Measurements from ENCODE around the gene PRPF18.

The PRPF18 gene

GRCh38 chr10:13608246-13608853, 21.6 kb downstream of the PRPF18 start:
- DNase-seq: no peak

DNA sequence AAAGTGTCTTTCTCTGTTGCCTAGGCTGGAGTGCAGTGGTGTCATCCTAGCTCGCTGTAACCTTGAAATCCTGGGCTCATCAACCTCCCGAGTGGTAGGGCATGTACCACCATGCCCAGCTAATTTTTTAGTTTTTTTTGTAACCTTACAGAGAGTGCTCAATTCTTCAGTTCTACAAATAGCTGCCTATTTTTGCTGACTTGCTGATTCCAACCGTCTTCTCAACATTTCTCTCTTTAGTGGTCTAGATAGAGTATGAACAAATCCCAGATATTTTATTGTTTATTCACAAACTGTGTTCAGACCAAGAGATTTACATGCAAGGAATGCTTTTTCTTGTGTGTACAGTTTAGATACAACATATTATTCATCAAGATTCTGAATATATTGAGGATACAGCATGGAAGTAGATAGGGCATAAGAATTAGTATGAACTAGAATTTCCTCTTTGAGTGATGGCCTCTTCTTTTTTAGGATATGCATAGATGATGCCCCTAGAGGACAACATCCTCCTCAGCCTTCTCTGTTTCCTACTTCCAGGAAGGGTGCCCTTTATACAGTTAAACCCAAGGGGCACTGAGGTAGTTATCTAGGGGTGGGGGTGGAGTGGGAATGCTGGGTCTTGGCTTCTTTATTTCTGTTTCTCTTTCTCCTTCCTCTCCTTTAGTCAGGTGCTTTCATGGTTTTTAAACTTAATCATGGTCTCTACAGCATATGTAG, 26.0 kb downstream of the PRPF18 start:
- DNase-seq: no peak

DNA sequence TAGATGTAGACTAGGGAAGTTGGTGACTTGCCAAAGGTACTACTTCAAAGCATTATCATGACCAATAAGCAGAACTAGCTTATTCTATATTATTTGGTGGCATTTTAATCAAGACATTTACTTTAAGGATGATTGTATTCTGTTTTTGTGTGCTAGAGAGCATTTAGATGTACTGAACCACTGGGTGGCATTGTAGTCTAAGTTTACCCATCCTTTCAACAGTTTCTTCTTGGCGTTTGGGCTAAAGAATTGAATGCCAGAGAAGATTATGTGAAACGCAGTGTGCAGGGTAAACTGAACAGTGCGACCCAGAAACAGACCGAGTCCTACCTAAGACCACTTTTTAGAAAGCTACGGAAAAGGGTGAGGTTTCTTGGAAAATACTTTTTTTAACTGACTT, 26.8 kb downstream of the PRPF18 start:
- DNase-seq: peak; percentile 20

GRCh38 chr10:13614530-13615332, 28.0 kb downstream of the PRPF18 start:
- DNase-seq: peak; percentile 87

DNA sequence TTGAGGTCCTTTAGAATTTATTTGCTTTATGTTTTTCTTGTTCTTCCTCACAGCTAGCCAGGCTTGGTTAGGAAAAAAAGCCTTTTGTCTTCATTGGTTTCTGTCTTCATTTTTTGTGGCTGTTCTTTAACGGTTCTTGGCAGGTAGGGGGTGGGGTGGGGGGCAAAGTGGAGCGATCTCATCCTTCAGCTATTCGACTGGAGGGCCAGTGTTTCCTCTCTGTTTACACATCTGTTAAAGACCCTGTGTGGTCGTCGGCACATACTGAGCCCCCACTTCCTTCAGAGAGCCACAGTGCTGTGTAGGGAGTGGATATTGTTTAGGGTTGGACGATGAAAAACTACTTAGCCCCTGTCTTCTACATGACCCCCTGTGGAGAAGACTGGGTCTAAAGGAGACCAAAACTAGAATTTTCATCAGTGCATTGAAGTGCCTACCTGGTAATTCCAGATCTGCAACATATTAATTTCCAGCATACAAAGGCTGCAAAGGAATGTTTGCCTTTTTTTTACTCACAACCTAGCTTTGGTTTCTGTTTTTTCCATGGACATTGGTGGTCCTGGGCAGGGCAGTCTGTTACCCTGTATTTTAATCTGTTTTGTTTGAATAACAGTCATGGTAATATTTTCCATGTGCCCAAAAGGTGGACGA, 29.0 kb downstream of the PRPF18 start:
- DNase-seq: peak; percentile 49

DNA sequence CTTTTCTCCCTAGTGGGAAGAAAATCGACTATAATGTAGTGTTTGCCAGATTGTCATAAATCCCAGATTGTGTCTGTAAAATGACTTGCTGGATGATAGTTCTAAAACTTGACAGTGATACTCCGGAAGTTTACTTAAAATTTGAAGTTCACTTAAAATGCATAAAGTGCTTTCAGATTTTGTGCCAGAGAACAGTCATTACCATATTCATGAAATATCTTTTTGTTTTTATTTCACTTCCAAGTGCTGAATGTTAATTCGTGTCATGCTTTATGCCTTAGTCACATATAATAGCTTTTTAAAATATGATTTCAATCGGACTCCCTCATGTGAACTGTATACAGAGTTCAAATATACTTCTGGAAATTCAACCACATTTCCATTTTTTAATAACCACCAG, 30.4 kb downstream of the PRPF18 start:
- no peak for DNase-seq

DNA sequence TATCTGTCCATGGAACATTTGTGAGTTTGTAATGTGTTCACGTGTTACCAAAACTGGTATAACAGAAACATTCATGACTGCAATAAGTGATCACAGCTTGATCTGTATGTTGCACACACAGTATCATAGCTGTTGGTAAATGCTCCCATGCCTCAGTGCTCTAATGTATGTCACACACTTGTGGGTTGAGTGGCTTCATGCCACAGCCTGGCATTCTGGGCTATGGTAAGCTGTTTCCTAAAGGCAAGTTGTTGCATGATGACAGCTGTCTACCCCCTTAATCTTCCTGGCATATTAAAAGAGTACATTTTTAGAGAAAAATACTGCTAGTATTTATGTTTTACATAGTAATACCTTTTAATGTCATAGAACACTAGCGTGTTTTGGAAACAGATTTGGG, 35.2 kb downstream of the PRPF18 start:
- no peak for DNase-seq

DNA sequence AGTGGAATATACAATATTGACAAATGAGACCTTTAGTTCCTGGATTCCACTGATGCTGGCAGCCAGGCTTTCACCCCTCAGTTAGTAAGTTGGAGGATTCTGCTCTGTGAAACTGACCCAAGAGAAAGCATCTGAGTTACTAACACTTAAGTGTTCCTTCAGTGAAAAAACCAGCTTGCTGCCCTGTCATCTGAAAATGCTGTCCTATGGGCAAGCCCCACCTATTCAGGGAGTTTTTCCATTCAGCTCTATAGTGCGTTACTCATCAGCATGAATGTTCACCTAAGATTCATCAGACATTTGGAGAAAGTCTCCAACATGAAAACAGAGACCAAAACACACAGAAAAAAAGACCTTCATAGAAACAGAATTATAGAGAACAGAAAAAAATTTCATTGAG, 37.9 kb downstream of the PRPF18 start:
- DNase-seq: no peak

DNA sequence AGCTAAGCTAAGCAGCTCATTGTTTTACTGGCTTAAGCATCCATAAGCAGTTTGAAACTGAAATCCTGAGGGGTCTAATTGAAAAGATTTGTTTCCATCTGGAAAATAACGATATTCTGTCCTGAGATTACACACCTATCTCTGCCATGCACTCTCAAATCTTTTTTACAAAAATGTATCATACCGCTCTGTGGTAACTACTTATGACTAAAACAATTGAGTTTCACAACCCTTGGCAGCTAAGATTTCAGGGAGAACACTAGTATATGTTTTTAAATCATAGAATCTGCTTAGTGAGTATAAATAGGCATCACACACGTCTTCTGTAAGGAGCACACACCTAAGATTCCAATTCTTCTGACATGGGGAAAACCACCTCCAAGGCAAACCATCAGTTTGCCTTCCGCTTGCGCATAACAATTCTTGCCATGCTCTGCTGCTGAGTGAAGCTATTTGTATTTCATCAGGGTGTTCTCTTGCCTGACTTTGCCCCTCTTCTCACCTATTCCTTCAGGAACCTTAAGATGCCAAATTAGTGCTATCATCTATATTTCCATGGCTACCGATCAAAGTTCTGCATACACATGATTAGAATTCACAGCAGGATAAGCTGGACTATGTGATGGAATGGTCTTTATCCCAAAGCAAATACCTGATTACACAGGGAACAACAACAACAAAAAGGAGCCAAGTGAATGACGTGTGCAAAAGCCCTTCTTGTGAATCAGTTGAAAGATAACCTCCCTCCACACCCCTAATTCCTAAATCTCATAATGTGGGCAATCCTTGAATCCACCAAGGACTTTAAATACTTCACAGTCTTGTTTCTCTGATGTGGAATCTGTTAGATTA, 40.9 kb downstream of the PRPF18 start:
- no peak for DNase-seq

- DNase-seq: no peak
Measured at GRCh38 chr10:13628661-13629060, 41.9 kb downstream of the PRPF18 start.

DNA sequence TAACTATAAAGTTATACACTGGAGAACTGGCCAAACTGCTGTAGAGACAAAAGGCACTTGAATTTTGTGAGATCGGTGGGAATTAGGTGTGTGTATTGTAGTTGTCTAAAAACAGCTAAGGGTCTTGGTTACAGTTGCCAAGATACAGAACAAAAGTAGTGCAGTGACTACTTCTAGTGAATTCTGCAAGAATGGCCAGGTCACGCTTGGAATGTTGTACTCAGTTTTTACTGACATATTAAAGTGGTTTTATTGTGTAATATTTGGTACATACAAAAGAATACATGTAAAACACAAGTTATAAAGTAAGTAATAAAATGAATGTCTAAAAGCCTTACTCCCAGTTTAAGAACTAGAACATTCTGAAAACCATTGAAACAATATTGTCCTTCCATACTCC, 42.4 kb downstream of the PRPF18 start:
- no peak for DNase-seq

DNA sequence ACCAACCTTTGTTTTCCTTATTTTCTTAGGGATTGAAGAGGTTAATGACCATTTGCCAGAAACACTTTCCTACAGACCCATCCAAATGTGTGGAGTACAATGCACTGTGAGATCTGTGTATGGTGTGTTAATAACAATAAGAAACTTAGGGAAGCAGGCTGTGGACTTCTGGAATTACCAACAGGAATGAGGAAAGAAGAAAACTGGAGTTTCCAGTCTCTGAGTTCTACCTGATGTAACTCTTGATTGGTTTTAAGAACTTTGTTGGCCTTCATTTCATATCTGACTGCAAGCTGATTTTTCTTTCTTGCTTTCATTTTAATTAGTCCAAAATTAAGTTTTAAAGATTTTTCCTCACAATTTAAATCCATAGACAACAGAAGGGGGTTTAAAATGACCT, 43.5 kb downstream of the PRPF18 start:
- DNase-seq: no peak

DNA sequence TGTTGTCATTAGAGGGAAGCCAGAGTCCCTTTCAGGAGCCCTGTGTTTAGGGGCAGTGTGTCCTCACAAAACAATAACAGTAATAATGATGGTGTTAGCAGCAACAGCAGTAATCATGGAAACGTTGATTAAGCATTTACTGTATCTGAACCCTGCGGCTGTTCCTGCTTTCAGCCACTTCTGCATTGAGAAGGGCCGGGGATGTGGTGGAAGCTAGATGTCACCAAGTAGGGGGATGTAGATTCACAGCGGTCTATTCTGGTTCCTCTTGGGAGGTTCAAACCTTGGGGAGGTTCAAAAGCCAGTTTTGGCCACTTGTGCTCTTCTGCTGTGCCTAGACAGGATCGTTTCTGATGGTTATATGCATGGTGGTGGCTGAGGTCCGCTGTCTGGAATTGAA, 44.8 kb downstream of the PRPF18 start:
- DNase-seq: no peak

GRCh38 chr10:13632440-13632839, 45.7 kb downstream of the PRPF18 start:
- DNase-seq: no peak

- no peak for DNase-seq
Measured at GRCh38 chr10:13632884-13633440, 46.2 kb downstream of the PRPF18 start.

DNA sequence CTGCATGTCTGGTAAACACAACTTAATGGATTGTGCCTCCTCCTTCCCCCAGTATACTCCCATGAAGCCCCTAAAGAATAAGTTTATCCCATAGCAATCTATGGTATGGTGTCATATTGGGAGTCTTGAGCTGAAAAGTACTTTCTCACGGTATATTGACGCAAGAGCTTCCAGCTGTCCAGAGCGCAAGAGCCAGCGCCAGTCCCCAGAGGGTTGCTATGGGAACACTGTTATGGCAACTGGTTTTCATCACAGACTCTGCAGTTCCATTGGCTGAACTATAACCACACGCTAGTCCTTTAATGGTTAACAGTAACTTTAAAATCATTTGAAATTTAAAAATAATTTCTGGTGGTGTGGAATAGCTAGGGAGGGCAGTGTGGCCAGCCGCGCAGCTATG, 46.9 kb downstream of the PRPF18 start:
- no peak for DNase-seq

- DNase-seq: no peak
Measured at GRCh38 chr10:13634207-13634606, 47.4 kb downstream of the PRPF18 start.

GRCh38 chr10:13636776-13637175, 50.0 kb downstream of the PRPF18 start:
- no peak for DNase-seq

DNA sequence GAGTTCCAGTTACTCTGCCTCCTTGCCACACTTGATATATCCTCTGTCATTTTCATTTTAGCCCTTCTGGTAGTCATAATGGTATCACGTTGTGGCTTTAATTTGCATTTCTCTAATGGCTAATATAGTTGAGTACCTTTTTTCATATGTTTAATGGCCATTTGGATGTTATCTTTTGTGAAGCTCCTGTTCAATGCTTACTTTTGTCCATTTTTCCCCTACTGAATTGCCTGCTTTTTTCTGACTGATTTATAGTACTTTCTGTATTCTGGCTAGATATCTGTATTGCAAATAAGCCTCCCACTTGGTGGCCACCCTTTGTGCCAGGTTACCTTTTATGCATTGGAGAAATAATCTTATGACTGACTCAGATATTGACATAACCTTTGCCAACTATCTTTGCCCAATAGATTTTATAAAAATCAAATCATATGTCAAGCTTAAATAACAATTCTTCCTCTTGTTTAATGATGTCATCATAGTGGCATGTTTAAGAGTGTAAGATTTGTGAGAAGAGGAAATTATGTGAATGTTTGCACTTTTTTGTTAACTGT, 50.6 kb downstream of the PRPF18 start:
- peak; percentile 3 for DNase-seq

DNA sequence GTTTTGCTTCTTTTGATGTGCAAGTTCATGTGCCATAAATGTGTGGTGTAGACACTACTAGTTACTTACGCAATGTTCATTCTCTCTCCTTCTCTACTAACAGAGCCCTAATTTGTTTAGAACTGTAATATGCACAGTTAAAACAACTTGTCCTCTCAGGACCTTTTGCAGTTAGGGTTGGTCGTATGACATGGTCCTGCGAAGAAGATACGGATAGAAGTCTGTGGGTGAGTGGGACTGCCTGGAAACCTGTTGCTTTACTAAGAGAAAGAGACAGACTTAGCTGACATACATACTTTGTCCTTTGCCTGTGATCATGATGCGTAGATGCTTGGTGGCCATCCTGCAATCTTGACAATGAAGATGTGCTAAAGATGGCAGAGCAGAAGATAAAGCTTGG, 51.1 kb downstream of the PRPF18 start:
- no peak for DNase-seq

GRCh38 chr10:13642293-13642692, 55.5 kb downstream of the PRPF18 start:
- DNase-seq: no peak

GRCh38 chr10:13643016-13643415, 56.3 kb downstream of the PRPF18 start:
- no peak for DNase-seq
